ENCODE measurements around the gene LDB3. TPM values are rescaled to one million over a fixed set of nuclear protein-coding genes. Genes with fewer than 3 reads are reported as not detected.

The LDB3 gene
- total RNA-seq, 1 experiment from 2014 or later = 0.08 TPM

DNA sequence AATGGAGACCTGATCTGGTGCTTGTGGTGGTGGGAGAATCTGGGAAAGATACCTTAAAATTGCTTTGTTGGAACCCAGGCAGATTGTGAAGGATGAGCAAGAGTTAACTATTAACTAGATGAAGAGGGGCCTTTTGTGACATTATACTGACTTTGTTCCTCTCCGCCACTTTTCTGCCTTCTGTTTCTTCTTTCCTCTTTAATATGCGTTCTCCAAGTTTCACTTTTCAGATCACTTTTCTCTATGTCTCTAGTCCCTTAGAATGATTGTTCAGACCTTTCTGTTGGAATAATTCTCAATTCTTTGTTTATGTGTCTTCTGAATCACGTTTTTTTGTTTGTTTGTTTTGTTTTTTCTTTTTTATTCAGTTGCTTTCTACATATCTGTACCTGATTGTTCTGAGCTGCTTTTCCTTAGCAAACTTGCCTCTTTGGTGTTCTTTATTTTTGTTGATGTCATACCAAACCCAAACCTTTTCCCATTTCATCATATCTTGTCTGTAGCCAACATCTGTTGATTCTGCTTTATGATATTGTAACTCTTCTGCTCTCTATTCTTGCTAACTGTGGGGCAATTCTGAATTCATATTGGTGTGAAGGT lies 90.9 kb downstream of the LDB3 start:
- no peak for DNase-seq (ENCODE audit: low spot score)

DNA sequence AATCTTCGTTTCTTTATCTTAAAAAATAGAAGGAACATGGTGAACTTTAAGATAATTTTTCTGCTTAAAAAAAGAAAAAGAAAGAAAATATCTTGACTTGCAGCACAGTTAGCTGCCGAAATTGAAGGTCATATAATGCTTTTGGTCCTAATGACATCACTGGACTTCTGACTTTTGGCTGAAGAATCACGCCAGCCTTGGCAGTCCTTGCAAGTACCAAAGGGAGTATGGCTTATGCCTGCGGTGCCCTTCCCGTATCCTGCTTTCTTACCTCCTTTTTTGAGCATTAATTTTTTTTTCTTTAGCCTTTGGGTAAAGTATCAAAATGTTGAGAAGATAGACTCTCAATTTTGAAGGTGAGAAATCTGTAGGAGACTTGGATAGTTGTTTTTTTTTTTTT lies 95.1 kb downstream of the LDB3 start:
- DNase-seq (ENCODE audit: low spot score) = no peak

GRCh38 chr10:86765548-86765947 lies 97.2 kb downstream of the LDB3 start:
- no peak for DNase-seq (ENCODE audit: low spot score)

GRCh38 chr10:86768412-86769062 lies 100.2 kb downstream of the LDB3 start:
- DNase-seq (ENCODE audit: low spot score) = no peak

- DNase-seq (ENCODE audit: low spot score) = no peak
These were observed 101.7 kb downstream of the LDB3 start for GRCh38 chr10:86769991-86770390.

DNA sequence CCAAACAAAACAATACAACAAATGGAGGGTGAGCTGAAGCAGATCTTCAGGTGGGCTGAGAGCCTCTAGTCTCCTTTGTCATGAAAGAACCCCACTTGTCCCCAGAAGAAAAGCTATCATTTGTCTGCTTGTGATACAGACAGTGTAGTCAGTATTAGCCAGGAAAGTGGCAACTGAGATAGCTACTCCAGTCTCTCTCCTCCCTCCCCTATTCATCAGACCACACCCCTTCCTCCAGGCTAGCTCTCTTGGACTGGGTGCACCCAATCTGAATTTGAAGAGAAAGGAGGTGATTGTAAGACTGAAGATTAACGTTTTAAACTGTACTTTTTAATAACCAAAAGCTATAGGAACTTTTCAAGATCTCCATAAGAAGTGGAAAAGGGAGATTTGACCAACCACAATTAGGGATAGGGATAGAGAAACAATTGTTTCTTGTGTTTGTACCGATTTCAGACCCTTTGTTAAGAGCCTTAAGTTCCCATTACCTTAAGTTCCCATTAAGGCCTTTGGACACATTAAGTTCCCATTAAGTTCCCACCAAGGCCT lies 102.2 kb downstream of the LDB3 start:
- no peak for DNase-seq (ENCODE audit: low spot score)

DNA sequence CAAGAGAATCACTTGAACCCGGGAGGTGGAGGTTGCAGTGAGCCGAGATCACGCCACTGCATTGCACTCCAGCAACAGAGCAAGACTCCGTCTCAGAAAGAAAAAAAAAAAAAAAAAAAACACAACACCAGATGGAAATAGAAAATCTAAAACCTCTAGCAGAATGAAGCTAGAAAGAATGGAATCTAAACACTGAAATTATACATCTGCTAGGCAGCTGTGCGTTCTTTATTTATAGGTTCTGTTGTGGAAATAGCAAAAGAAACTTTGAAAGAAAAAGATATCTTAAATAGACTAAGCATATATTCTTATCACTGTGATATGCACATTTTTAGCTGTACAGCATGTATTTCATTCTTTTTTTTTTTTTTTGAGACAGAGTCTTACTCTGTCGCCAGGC lies 105.2 kb downstream of the LDB3 start:
- no peak for DNase-seq (ENCODE audit: low spot score)

DNA sequence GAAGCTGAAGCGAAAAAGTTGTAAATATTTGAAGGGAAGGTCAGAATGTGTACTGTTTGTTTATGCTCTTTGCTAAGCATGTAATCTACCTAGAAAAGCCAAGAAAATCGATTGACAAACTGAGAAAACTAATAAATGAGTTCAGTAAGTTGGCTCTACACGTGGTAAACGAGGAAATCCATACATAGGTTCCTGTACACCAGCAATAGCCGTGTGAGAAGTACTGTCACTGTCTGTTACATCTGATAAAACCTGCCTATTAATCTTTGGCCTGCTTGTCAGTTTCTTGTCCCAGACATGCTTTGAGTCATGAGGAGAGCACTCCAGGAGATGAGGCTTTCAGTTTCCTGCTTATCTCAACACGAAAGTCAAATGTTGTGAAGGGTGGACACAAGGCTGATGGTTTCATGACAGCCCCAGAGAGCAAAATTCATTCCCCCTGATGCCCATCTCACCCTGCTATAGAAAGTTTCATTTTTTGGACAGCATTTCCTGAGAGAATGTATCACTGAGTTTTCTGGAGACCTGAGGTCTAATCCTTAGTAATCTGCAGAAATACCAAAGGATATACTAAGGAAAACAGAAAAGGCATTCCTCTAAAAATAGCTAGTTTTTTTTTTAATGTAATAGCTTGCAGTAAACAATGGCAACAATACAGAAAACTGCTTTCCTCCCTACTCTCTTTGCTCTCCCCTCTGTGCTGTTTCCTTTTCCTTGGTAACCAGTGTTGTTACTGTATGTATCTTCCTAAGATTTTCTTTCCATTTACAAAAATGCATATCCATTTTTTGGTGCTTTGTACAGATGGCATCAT lies 107.0 kb downstream of the LDB3 start:
- DNase-seq (ENCODE audit: low spot score) = no peak

DNA sequence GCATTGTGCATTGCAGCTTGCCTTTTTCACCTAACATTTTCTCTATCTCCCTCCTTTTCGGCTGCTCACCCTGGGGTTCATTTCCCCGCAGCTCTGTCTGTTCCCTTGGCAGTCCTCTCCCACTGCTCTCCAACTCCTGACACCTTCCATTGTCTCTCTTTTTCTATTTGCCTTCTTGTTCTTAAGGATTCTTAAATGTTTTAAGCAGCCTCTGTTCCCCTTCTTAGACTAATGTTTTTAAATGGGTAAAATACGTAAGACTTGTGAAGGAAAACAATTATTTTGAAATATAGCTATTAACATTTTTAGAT lies 107.5 kb downstream of the LDB3 start:
- DNase-seq (ENCODE audit: low spot score) = no peak

DNA sequence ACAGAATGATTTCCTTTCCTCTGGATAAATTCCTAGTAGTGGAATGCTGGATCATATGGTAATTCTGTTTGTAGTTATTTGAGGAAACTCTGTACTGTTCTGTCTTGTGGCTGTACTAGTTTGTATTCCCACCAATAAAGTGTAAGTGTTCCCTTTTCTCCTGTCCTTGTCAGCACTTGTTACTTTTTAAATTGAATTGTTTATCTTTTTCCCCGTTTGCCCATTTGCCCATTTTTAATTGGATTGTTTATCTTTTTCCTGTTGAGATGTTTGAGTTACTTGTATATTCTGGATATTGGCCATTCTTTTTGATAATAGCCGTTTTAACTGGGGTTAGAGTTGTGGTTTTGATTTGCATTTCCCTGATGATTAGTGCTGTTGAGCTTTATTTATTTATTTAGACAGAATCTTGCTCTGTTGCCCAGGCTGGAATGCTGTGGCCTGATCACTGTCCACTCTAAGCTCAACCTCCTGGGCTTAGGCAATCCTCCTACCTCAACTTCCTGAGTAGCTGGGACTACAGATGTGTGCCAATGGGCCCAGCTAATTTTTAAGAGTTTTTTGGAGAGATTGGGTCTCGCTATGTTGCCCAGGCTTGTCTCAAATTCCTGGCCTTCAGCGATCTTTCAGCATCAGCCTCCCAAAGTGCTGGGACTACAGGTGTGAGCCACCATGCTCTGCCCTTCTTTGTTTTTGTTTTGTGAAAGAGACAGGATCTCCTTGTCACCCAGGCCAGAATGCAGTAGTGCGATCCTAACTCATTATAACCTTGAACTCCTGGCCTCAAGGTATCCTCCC lies 111.1 kb downstream of the LDB3 start:
- DNase-seq (ENCODE audit: low spot score) = peak; percentile 35

DNA sequence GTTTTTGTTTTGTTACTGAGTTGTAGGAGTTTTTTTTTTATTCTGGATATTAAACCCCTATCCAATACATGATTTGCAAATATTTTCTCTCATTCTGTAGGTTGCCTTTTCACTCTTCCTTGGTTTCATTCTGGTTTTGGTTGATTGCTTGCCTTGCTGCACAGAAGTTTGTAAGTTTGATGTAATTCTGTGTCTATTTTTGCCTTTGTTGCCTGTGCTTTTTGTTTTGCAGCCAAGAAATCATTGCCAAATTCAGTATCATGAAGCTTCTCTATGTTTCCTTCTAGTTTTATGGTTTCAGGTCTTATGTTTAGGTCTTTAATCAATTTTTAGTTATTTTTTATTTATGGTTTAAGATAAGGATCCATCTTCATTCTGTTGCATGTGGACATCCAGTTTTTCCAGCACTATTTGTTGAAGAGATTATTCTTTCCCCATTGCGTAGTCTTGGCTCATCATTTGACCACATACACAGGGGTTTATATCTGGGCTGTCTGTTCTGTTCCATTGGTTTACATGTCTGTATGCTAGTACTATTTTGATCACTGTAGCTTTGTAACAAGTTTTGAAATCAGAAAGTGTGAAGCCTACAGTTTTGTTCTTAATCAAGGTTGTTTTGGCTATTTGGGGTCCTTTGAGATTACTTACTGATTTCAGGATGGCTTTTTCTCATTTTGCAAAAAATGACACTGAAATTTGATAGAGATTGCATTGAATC lies 114.5 kb downstream of the LDB3 start:
- no peak for DNase-seq (ENCODE audit: low spot score)

- DNase-seq (ENCODE audit: low spot score) = no peak
These were observed 116.7 kb downstream of the LDB3 start for GRCh38 chr10:86785037-86785436.

Other genes starting within 250 kb of the LDB3 start
- gene WAPL, start 146.7 kb upstream of the LDB3 start, total RNA-seq (2014; rRNA removed; shearing (Covaris generic)) = 17.3 and 23.8 TPM in 2 replicates
- 0.02 and 0.35 TPM in 2 replicates for gene OPN4, start 14.0 kb upstream of the LDB3 start, total RNA-seq (2014; rRNA removed; shearing (Covaris generic))
- gene BMPR1A, start 88.1 kb downstream of the LDB3 start, total RNA-seq (2014; rRNA removed; shearing (Covaris generic)) = 29.3 and 32.2 TPM in 2 replicates